GM15510 (cell line): ENCODE results near the gene KRT74.

Experiments used
- POLR2A ChIP-seq: IDR thresholded peaks from 3 replicates; pipeline ENCODE4 v1.6.1; 2011; ENCODE audit warnings: borderline replicate concordance; ENCODE audit not compliant: insufficient read length; ENCODE audit errors: extremely low read depth

KRT74 gene

GRCh38 chr12:52525661-52526499, 47.8 kb downstream of the KRT74 start:
- TF ChIP-seq POLR2A, result no peak

DNA sequence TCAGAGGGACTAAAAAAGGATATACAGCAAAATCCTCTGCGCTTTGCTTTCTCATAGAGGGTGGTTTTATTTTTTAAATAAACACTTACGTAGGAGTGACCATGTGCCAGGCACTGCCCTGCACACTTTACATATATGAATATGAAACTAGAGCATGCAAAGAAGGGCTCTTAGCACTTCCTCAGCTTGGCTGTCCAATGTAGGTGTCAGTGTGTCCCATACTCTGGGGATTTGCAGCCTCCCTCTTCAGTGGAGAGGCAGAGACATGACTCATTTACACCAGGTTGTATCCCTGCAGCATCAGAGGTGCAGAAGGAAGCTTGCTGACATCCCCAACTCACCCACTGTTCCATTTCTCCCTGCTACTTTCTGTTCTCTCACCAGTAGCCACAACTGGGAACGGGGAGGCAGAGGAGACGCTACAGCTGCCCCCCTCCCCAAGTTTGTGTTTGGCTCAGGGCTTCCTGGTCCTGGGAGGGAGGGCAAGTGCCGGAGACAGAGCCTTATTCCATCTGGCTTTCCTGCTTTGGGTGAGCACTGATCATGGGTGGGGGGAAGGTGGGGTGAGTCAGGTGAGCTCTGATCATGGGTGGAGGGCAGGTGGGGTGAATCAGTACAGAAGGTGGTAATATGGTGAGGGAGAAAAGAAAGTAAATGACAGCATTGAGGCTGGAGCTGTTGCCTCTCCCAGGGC, 48.6 kb downstream of the KRT74 start:
- TF ChIP-seq POLR2A, result no peak

GRCh38 chr12:52524241-52524897, 49.3 kb downstream of the KRT74 start:
- TF ChIP-seq POLR2A, result no peak

DNA sequence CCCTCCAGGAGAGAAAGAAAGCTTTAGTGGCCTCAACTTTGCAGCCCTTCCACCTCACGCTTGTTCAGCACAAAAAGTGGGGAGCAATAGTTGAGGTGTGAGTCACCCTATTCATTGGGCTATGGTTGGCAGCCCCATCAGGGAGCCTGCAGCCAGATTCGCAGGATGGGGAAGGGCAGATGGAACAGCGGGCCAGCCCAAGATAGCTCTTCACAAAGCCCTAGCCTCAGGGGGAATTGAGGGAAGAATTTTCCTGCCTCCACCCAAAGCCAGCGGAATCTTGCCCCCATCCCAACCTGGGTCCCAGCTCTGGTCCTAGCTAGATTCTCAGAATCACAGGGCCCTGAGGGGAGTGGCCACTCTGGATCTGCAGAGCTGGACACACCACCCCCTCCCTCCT, 49.8 kb downstream of the KRT74 start:
- no peak for TF ChIP-seq POLR2A

DNA sequence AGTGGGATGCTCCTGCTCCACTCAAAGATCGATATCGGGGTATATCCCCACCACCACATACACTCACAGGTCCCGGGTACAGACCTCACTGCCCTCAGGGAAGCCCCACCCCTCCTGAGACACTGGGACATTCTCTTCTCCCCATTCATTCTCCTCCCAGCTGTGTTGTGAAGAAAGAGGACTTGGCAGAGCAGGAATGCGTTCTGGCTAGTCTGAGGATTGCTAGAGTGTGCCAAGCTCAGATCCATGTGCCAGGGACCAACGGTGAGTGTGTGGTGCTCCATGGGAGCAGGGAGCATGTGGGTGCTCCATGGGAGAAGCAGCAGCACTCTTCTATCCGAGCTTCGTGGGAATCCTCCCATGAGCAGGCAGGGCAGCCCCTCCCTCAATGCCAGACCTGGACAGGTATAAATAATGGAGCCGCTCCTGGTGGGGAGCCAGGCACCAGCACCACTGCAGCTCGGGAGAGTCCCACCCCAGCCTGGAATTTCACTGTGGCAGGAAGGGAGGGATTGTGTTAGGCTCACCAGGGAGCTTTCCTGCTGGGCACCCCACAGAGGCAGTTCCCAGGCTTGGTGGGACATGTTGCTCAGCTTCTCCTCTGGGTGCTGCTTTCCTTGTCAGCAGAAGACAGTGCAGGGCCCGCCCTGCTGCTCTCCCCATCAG, 51.2 kb downstream of the KRT74 start:
- no peak for TF ChIP-seq POLR2A

DNA sequence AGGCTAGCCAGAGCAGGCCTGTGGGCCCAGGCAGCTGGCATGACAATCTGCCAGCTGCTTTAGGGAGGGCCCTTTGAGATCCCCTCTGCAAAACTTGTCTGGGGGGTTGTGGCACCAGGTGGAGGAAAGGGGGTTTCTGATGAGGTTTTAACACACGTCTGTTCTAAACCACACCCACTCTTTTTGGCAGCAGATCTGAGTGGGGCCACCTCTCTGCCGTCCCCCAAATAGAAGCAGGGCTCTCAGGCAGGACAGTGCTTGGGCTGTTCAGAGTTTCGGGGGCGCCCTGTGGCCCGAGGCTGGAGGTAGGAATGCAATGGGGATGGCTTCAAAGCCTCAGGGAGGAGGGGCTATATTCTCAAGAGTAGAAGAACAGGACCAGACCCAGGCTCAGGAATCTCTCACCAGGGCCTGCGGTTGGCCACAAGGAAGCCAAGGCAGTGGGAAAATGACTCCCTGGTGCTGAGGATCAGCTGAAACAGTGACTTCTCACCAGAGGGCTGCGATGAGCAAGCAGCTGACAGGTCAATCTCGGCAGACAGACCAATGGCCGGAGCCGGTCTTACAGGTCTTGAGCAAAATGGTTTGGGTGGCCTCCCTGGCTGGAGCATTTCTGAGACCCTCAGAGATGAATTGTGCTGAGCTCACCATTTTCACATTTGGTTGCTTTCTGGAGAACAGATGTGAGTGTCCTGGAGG, 51.9 kb downstream of the KRT74 start:
- TF ChIP-seq POLR2A, result no peak

GRCh38 chr12:52521175-52521567, 52.5 kb downstream of the KRT74 start:
- TF ChIP-seq POLR2A, result no peak

GRCh38 chr12:52519826-52520662, 53.6 kb downstream of the KRT74 start, which contains the start of gene KRT5:
Gene KRT5 (minus strand): TSS chr12:52520394. CDS start chr12:52520296, 98 bp downstream.
- TF ChIP-seq POLR2A, result no peak

DNA sequence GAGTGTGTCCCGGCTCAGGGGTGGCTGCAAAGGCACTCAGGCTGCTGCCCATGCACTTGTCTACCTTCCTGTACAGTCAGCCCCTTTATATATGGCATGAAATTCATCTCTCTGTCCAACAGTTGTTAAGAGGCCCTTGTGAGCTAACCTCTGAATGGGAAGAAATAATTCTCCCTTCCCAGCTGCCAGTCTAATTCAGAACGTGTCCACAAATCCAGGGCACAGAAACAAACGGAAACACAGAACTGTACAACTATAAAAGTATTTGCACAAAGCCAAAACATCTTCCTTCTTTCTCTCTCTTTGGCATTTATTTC, 54.3 kb downstream of the KRT74 start:
- no peak for TF ChIP-seq POLR2A

DNA sequence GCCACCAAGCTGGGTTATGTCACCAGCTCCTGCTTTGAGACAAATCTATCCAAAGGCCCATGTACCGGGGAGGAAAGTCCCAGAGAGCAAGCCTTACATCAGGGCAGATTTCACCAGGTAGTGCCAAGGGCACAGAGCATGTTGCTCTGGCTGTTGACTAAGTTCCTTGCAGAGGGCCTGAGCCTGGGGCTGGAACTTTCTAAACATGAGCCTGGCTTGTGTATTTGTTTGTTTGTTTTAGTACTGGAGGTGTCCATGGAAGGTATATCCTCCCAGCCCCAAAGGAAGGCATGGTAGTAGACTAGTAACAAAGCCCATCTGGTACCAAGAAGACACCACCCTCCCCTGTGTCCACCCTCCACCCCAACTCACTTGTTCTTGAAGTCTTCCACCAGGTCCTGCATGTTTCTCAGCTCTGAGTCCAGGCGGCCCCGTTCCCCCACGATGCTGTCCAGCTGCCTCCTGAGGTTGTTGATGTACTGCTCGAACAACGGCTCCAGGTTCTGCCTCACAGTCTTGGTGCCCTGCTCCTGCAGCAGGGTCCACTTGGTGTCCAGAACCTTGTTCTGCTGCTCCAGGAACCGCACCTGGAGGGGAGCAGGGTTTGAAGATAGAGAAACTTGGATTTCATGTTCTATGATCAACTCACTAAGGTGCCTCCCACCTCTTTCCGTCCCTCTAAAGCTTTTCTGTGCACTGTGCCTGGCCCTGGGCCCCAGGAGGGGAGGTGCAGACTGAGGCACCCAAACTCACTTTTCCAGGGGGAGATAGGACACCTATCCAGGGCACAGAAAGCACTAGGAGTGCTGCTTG, 54.9 kb downstream of the KRT74 start:
- no peak for TF ChIP-seq POLR2A

GRCh38 chr12:52517888-52518287, 55.8 kb downstream of the KRT74 start:
- TF ChIP-seq POLR2A, result no peak

DNA sequence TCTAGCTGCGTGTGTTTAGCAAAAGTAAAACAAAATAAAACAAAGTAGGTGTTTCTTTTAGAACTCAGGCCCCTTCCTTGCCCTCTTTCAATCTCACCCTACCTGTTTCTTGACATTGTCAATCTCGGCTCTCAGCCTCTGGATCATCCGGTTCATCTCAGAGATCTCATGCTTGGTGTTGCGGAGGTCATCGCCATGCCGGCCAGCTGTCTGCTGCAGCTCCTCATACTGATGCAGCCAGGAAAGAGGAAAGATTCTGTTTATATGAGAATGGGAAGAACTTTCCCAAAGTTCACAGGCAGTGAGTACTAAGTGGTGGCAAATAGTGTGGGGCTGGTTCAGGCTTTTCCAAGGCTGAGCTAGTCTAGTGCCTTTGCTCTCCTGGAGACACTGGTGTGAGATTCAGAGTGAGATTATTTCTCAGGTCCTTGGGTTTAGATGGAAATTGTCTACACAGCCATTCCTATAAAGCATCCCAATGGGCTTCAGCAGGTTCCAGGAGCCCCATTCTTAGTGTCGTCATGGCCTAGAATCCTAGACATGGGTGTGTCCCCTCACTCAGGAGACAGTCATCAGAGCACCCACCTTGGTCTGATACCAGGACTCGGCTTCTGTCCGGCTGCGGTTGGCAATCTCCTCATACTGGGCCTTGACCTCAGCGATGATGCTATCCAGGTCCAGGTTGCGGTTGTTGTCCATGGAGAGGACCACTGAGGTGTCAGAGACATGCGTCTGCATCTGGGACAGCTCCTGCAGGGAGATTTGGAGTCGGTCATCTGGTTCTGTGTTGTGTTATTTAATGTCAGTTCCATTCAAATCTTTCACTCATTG, 56.4 kb downstream of the KRT74 start:
- TF ChIP-seq POLR2A, result no peak
